Breast epithelium (tissue), 4 donors: ENCODE data around the gene SYNE1. TPM values are rescaled to one million over a fixed set of nuclear protein-coding genes. Genes with fewer than 3 reads are reported as not detected.
"Not testable (repeated sequence)": the region's sequence is repeated elsewhere in the genome, so short reads cannot be mapped to it uniquely, and the experiment has no call there.

Source experiments
- DNase-seq, 2 donors: peaks; one replicate each; pipeline ENCODE4 v3.0.0-alpha.2; 2019; ENCODE audit warnings: low spot score in 2 of 2
- H3K27ac ChIP-seq, 2 donors: fragments of 200-600 bp; sonication (generic) in 1 of 2; one replicate each; pipeline ENCODE4 v1.5.1; 2016 to 2019; ENCODE audit warnings: mild to moderate bottlenecking in 1 of 2
- H3K27me3 ChIP-seq, 2 donors: fragments of 200-600 bp; sonication (generic) in 1 of 2; one replicate each; pipeline versions ENCODE4 v1.5.1 to v1.6.0; 2017 to 2019; ENCODE audit warnings: control low read depth in 1 of 2, mild to moderate bottlenecking in 1 of 2
- H3K36me3 ChIP-seq: fragments of 200-600 bp; one replicate; pipeline ENCODE4 v1.5.1; 2019
- H3K4me1 ChIP-seq, 2 donors: fragments of 200-600 bp; sonication (generic); one replicate each; pipeline ENCODE4 v1.5.1; 2016 to 2019; ENCODE audit warnings: control low read depth in 1 of 2
- H3K4me3 ChIP-seq, 3 donors: fragments of 200-600 bp; sonication (generic); 1 replicate in 2 of 3; 2 replicates in 1 of 3; pipeline ENCODE4 v1.5.1; 2016 to 2019; ENCODE audit warnings: mild to moderate bottlenecking in 3 of 3, moderate library complexity in 2 of 3
- H3K9me3 ChIP-seq, 2 donors: fragments of 200-600 bp; sonication (generic) in 1 of 2; one replicate each; pipeline ENCODE4 v1.5.1; 2016 to 2019; ENCODE audit warnings: control low read depth in 1 of 2
- CTCF ChIP-seq, 3 donors: fragments of 450-650 bp; IDR thresholded peaks; one replicate each; pipeline ENCODE4 v1.5.1; 2016 to 2017; ENCODE audit warnings: antibody characterized with exemption in 3 of 3, mild to moderate bottlenecking in 3 of 3, moderate library complexity in 3 of 3
- POLR2A ChIP-seq: fragments of 450-650 bp; IDR thresholded peaks from one replicate; pipeline ENCODE4 v1.6.1; 2016; ENCODE audit warnings: antibody characterized with exemption, mild to moderate bottlenecking, moderate library complexity
- POLR2AphosphoS5 ChIP-seq, 3 donors: sonication (generic); formaldehyde crosslinking; IDR thresholded peaks; one replicate each; pipeline ENCODE4 v1.6.1; 2017; ENCODE audit warnings: antibody characterized with exemption in 3 of 3
- intact Hi-C: fragments of 100-400 bp; cut with DNase I; formaldehyde crosslinking; loops from one replicate; pipeline ENCODE4 v1.15.1; 2023; ENCODE audit warnings: low total_unique reads
- total RNA-seq, 3 donors: library from RNA; depleted of rRNA; stranded (reverse); fragments of >200 nt; gene quantifications; one replicate each; pipeline ENCODE4 v1.1.0, GENCODE V29; 2016

SYNE1 gene
- total RNA-seq, 3 donors from 2014 or later: 80.9 to 106 (median 95.7) TPM

- intact Hi-C loops: no loop called here
Measured at GRCh38 chr6:152078804-152079203, 558.4 kb downstream of the SYNE1 start.

GRCh38 chr6:152078001-152078400, 559.2 kb downstream of the SYNE1 start:
- peaks cover 10 to 15% of the 10 kb centered on the region in 2 donors for H3K9me3 ChIP-seq
- no peaks in the 10 kb centered on the region for H3K27me3 ChIP-seq
- H3K4me3 ChIP-seq: no peak overlapping the region
- H3K27ac ChIP-seq: no peak overlapping the region
- H3K4me1 ChIP-seq: no peaks in the 10 kb centered on the region
- TF ChIP-seq POLR2A (no peak), POLR2AphosphoS5 (IDR thresholded peaks at IDR 0.05) (no peak), CTCF (IDR thresholded peaks at IDR 0.05) (no peak)
- no peaks in the 10 kb centered on the region for H3K36me3 ChIP-seq
- no peak for DNase-seq
- intact Hi-C loops: no loop called here

More at GRCh38 chr6:152078804-152079203, 558.4 kb downstream of the SYNE1 start:
- Histone ChIP-seq H3K4me1 (no peaks in the 10 kb centered on the region), H3K27me3 (no peaks in the 10 kb centered on the region), H3K9me3 (peaks cover 10 to 15% of the 10 kb centered on the region in 2 donors), H3K27ac (no peak overlapping the region), H3K4me3 (no peak overlapping the region), H3K36me3 (no peaks in the 10 kb centered on the region)
- TF ChIP-seq POLR2AphosphoS5 (IDR thresholded peaks at IDR 0.05) (no peak), CTCF (IDR thresholded peaks at IDR 0.05) (no peak), POLR2A (no peak)
- DNase-seq: no peak

- intact Hi-C loops, H3K4me1 ChIP-seq, H3K4me3 ChIP-seq, H3K27ac ChIP-seq, H3K27me3 ChIP-seq, DNase-seq, H3K36me3 ChIP-seq: not testable (repeated sequence)
- peaks cover 10 to 15% of the 10 kb centered on the region in 2 donors for H3K9me3 ChIP-seq
Measured at GRCh38 chr6:152076242-152076641, 560.9 kb downstream of the SYNE1 start.

GRCh38 chr6:152071843-152072242, 565.3 kb downstream of the SYNE1 start:
- Histone ChIP-seq H3K36me3 (no peaks in the 10 kb centered on the region), H3K4me3 (no peak overlapping the region), H3K27me3 (no peaks in the 10 kb centered on the region), H3K4me1 (no peaks in the 10 kb centered on the region), H3K27ac (no peak overlapping the region), H3K9me3 (peaks cover 8 to 15% of the 10 kb centered on the region in 2 donors)
- intact Hi-C loops: no loop called here
- no peak for TF ChIP-seq POLR2A
- TF ChIP-seq POLR2AphosphoS5 (IDR thresholded peaks at IDR 0.05): no peak
- TF ChIP-seq CTCF (IDR thresholded peaks at IDR 0.05): no peak
- DNase-seq: no peak

Other genes with a start within 250 kb of the SYNE1 start
- 10 to 100 TPM in 2 of 3 donors, 1 to 10 TPM in 1; 6.6 to 16.4 (median 12.5) TPM for gene MYCT1, start 60.5 kb upstream of the SYNE1 start, total RNA-seq
- 1 to 10 TPM in 1 of 3 donors, under 1 TPM in 2; 0.48 to 1.5 (median 0.98) TPM for gene VIP, start 113.4 kb upstream of the SYNE1 start, total RNA-seq